HEK293T (cell line): Measurements from ENCODE around the gene NFIX.

Experiments
- ARNT ChIP-seq: fragments of 450-650 bp; IDR thresholded peaks from 2 replicates; pipeline ENCODE4 v1.6.1; 2017; ENCODE audit warnings: mild to moderate bottlenecking
- BHLHE40 ChIP-seq: fragments of 450-650 bp; IDR thresholded peaks from 2 replicates; pipeline ENCODE4 v1.6.1; 2016; ENCODE audit warnings: mild to moderate bottlenecking, moderate library complexity, borderline replicate concordance
- CTBP1 ChIP-seq: fragments of 450-650 bp; IDR thresholded peaks from 2 replicates; pipeline ENCODE4 v1.6.1; 2016; ENCODE audit warnings: borderline replicate concordance
- FOXK2 ChIP-seq: fragments of 450-650 bp; IDR thresholded peaks from 2 replicates; pipeline ENCODE4 v1.6.1; 2016; ENCODE audit warnings: mild to moderate bottlenecking
- FOXM1 ChIP-seq: fragments of 450-650 bp; IDR thresholded peaks from 2 replicates; pipeline ENCODE4 v1.6.1; 2017; ENCODE audit warnings: mild to moderate bottlenecking, borderline replicate concordance
- LEF1 ChIP-seq: fragments of 450-650 bp; IDR thresholded peaks from 2 replicates; pipeline ENCODE4 v1.6.1; 2017; ENCODE audit warnings: mild to moderate bottlenecking, borderline replicate concordance
- NFRKB ChIP-seq: fragments of 450-650 bp; IDR thresholded peaks from 2 replicates; pipeline ENCODE4 v1.6.1; 2016; ENCODE audit warnings: mild to moderate bottlenecking, moderate library complexity
- PKNOX1 ChIP-seq: fragments of 450-650 bp; IDR thresholded peaks from 2 replicates; pipeline ENCODE4 v1.6.1; 2016
- SP1 ChIP-seq: fragments of 450-650 bp; IDR thresholded peaks from 2 replicates; pipeline ENCODE4 v1.6.1; 2017
- TARDBP ChIP-seq: fragments of 450-650 bp; IDR thresholded peaks from 2 replicates; pipeline ENCODE4 v1.6.1; 2016

- no peak for TF ChIP-seq PKNOX1
- no peak for TF ChIP-seq LEF1
- TF ChIP-seq NFRKB, result no peak
- TF ChIP-seq CTBP1, result no peak
- no peak for TF ChIP-seq FOXM1
- no peak for TF ChIP-seq BHLHE40
- TF ChIP-seq ARNT, result no peak
- no peak for TF ChIP-seq SP1
- no peak for TF ChIP-seq FOXK2
- TF ChIP-seq TARDBP, result no peak
Measured at GRCh38 chr19:13127051-13127450, 131.8 kb downstream of the NFIX start.
